GM23248 (cell line): ENCODE data around the gene ACTRT3. TPM values are rescaled to one million over a fixed set of nuclear protein-coding genes. Genes with fewer than 3 reads are reported as not detected.
A peak's percentile ranks its signal among the peaks of the same experiment; 100 is the strongest.

ENCODE experiments used
- DNase-seq: peaks from one replicate; pipeline ENCODE4 v3.0.0-alpha.2; 2015
- H2AFZ ChIP-seq: fragments of 200-600 bp; sonication (generic); 2 replicates; pipeline ENCODE4 v1.6.1; 2016; ENCODE audit warnings: antibody characterized with exemption
- H3F3A ChIP-seq: fragments of 200-600 bp; sonication (generic); 2 replicates; pipeline ENCODE4 v1.6.1; 2016; ENCODE audit warnings: mild to moderate bottlenecking, antibody characterized with exemption, mixed run types; ENCODE audit not compliant: insufficient read depth
- H3K27ac ChIP-seq: fragments of 200-600 bp; sonication (generic); 2 replicates; pipeline ENCODE4 v1.5.1; 2016; ENCODE audit warnings: mild to moderate bottlenecking
- H3K27me3 ChIP-seq: fragments of 200-600 bp; sonication (generic); replicated peaks from 2 replicates; pipeline ENCODE4 v1.6.1; 2016; ENCODE audit warnings: mild to moderate bottlenecking; ENCODE audit not compliant: insufficient read depth
- H3K36me3 ChIP-seq: fragments of 200-600 bp; sonication (generic); 2 replicates; pipeline ENCODE4 v1.6.1; 2016; ENCODE audit warnings: low read depth, mild to moderate bottlenecking
- H3K4me1 ChIP-seq: fragments of 200-600 bp; sonication (generic); 2 replicates; pipeline ENCODE4 v1.6.1; 2016; ENCODE audit warnings: mild to moderate bottlenecking; ENCODE audit not compliant: insufficient read depth
- H3K4me2 ChIP-seq: fragments of 200-600 bp; sonication (generic); one replicate; pipeline ENCODE4 v1.6.1; 2016; ENCODE audit warnings: mild to moderate bottlenecking; ENCODE audit not compliant: unreplicated experiment
- H3K4me3 ChIP-seq: fragments of 200-600 bp; sonication (generic); 2 replicates; pipeline ENCODE4 v1.5.1; 2016; ENCODE audit warnings: mild to moderate bottlenecking
- H3K79me2 ChIP-seq: fragments of 200-600 bp; sonication (generic); 2 replicates; pipeline ENCODE4 v1.6.1; 2016; ENCODE audit warnings: mild to moderate bottlenecking; ENCODE audit not compliant: insufficient read depth
- H3K9ac ChIP-seq: fragments of 200-600 bp; sonication (generic); 2 replicates; pipeline ENCODE4 v1.6.1; 2016; ENCODE audit warnings: mild to moderate bottlenecking
- H3K9me2 ChIP-seq: fragments of 200-600 bp; sonication (generic); 2 replicates; pipeline ENCODE4 v1.6.1; 2016; ENCODE audit warnings: mixed run types, mild to moderate bottlenecking, moderate library complexity; ENCODE audit not compliant: insufficient read depth
- H3K9me3 ChIP-seq: fragments of 200-600 bp; sonication (generic); one replicate; pipeline ENCODE4 v1.6.1; 2017; ENCODE audit warnings: low read depth
- H4K20me1 ChIP-seq: fragments of 200-600 bp; sonication (generic); 2 replicates; pipeline ENCODE4 v1.6.0; 2016; ENCODE audit not compliant: insufficient read depth
- EZH2 ChIP-seq: fragments of 200-600 bp; sonication (generic); IDR thresholded peaks from 2 replicates; pipeline ENCODE4 v1.6.1; 2018; ENCODE audit warnings: antibody characterized with exemption, mild to moderate bottlenecking; ENCODE audit not compliant: insufficient read depth, poor library complexity, severe bottlenecking
- EZH2phosphoT487 ChIP-seq: fragments of 200-600 bp; sonication (generic); IDR thresholded peaks from 2 replicates; pipeline ENCODE4 v1.6.1; 2018; ENCODE audit warnings: antibody characterized with exemption, moderate library complexity, mild to moderate bottlenecking, low read depth; ENCODE audit not compliant: insufficient read depth
- WGBS, 2 experiments: methylation state at CpG; one replicate each; pipeline ENCODE4 v1.1.6; 2015 to 2017; ENCODE audit warnings: low lambda C conversion rate in 2 of 2, low coverage in 1 of 2; ENCODE audit errors: missing lambda C conversion rate in 2 of 2; 5-methylcytosine and 5-hydroxymethylcytosine counted together
- in situ Hi-C: fragments of 300-500 bp; cut with MboI; formaldehyde crosslinking; loops from 2 replicates; pipeline ENCODE4 v1.15.0; 2020
- polyA plus RNA-seq: library from polyadenylated mRNA; unstranded; fragments of >200 nt; fragmentation: Nextera tagmentation; extraction: Ambion mirVana; gene quantifications from 2 replicates; pipeline ENCODE4 v1.2.1, GENCODE V29; 2016
- total RNA-seq: library from RNA; depleted of rRNA; stranded (reverse); fragments of >200 nt; shearing (Covaris generic); gene quantifications from 2 replicates; pipeline ENCODE4 v1.2.3, GENCODE V29; 2014

The ACTRT3 gene
- total and polyA plus RNA-seq, 2 experiments from 2014 or later: 3.3 to 5.2 TPM

DNA sequence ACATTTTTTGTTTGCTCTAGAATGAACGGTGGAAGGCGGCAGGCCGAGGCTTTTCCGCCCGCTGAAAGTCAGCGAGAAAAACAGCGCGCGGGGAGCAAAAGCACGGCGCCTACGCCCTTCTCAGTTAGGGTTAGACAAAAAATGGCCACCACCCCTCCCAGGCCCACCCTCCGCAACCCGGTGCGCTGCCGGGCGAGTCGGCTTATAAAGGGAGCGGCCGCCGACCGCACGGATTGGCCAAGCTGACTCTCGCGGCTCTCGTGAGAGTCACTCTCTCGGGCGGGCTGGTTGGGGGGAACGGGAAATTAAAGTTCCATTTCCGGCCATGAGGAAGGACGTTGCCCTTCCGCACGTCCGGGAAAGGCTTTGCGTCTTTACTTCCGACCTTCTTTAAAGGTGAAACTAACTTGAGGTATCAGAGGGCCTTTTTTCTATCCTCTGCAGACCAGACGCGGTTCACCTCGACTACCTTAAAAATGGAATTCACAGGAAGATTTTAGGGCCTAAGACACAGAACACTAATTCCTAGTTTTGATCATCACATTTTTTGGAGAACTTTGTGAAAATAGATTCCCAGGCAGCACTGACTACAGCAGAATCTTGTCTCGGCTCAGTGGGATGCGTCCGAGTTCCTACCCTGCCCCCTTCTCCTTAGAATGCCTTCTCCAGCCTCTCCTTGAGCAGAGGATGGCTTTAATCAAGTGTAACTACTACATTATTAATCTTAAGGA lies 4.3 kb downstream of the ACTRT3 start, which contains the start of gene TERC:
TERC (minus strand) TSS at position 179 of the 731 bp plus-strand sequence.
- 14 to 17% methylated on average over 28 to 42 of the region's 42 CpGs for WGBS, 2 experiments
- Histone ChIP-seq H2AFZ (peak within 1 kb of the TSS; percentile 92), H3K27ac (peak within 1 kb of the TSS; percentile 74), H4K20me1 (no peaks in the 10 kb centered on the region), H3K4me1 (peaks cover under 1% of the 10 kb centered on the region; the same call in 1 of the 2 replicates), H3K9me3 (no peaks in the 10 kb centered on the region), H3K4me2 (peak within 1 kb of the TSS; percentile 78), H3F3A (peaks cover 32% of the 10 kb centered on the region), H3K79me2 (no peaks in the 10 kb centered on the region), H3K9ac (peak within 1 kb of the TSS; percentile 88), H3K36me3 (no peaks in the 10 kb centered on the region), H3K9me2 (no peaks in the 10 kb centered on the region), H3K27me3 (no peaks in the 10 kb centered on the region), H3K4me3 (peak within 1 kb of the TSS; percentile 82)
- DNase-seq: peak; percentile 93
- in situ Hi-C loops: no loop called here
- TF ChIP-seq EZH2: no peak
- no peak for TF ChIP-seq EZH2phosphoT487

- in situ Hi-C loops: no loop called here
- WGBS, 2 experiments: 1 to 2% methylated on average over 28 to 32 of the region's 46 CpGs
Measured at GRCh38 chr3:169764312-169764881, 5.0 kb downstream of the ACTRT3 start.

GRCh38 chr3:169760479-169760878 lies 8.9 kb downstream of the ACTRT3 start:
- H3K4me1 ChIP-seq: peaks cover 14% of the 10 kb centered on the region
- DNase-seq: peak; percentile 64
- 7 to 13% methylated on average over 4 of the region's 4 CpGs for WGBS, 2 experiments

More at GRCh38 chr3:169764312-169764881, 5.0 kb downstream of the ACTRT3 start:
- H3K4me1 ChIP-seq: peaks cover 7% of the 10 kb centered on the region
- peak overlapping the region; percentile 88 for H3K9ac ChIP-seq
- H4K20me1 ChIP-seq: no peaks in the 10 kb centered on the region
- peak; percentile 76 for DNase-seq
- no peaks in the 10 kb centered on the region for H3K9me2 ChIP-seq
- no peaks in the 10 kb centered on the region for H3K79me2 ChIP-seq
- peaks cover 33% of the 10 kb centered on the region for H3F3A ChIP-seq
- H3K4me3 ChIP-seq: peak overlapping the region; percentile 82
- H2AFZ ChIP-seq: peak overlapping the region; percentile 92
- no peaks in the 10 kb centered on the region for H3K36me3 ChIP-seq
- TF ChIP-seq EZH2 (no peak), EZH2phosphoT487 (no peak)
- H3K27me3 ChIP-seq: no peaks in the 10 kb centered on the region
- H3K27ac ChIP-seq: peak overlapping the region; percentile 74
- no peaks in the 10 kb centered on the region for H3K9me3 ChIP-seq
- H3K4me2 ChIP-seq: peak overlapping the region; percentile 78

GRCh38 chr3:169759256-169759655 lies 10.1 kb downstream of the ACTRT3 start:
- 29 to 37% methylated on average over 2 of the region's 2 CpGs for WGBS, 2 experiments
- H3K27me3 ChIP-seq: no peaks in the 10 kb centered on the region
- H3K9ac ChIP-seq: no peak overlapping the region
- H3K4me2 ChIP-seq: peak overlapping the region; percentile 24
- peak overlapping the region; percentile 51 for H2AFZ ChIP-seq
- in situ Hi-C loops: no loop called here
- DNase-seq: peak; percentile 76
- peaks cover 22% of the 10 kb centered on the region for H3F3A ChIP-seq
- H3K9me2 ChIP-seq: no peaks in the 10 kb centered on the region
- peak overlapping the region; percentile 3; the same call in 1 of the 2 replicates for H3K27ac ChIP-seq
- no peaks in the 10 kb centered on the region for H3K79me2 ChIP-seq
- no peak for TF ChIP-seq EZH2phosphoT487
- TF ChIP-seq EZH2: no peak
- H3K36me3 ChIP-seq: no peaks in the 10 kb centered on the region
- H3K4me1 ChIP-seq: peaks cover 14% of the 10 kb centered on the region
- no peaks in the 10 kb centered on the region for H4K20me1 ChIP-seq
- no peak overlapping the region; the same call in 1 of the 2 replicates for H3K4me3 ChIP-seq
- H3K9me3 ChIP-seq: no peaks in the 10 kb centered on the region

More at GRCh38 chr3:169760479-169760878, 8.9 kb downstream of the ACTRT3 start:
- H3K9me3 ChIP-seq: no peaks in the 10 kb centered on the region
- peaks cover 26% of the 10 kb centered on the region for H3F3A ChIP-seq
- TF ChIP-seq EZH2phosphoT487 (no peak), EZH2 (no peak)
- no peak overlapping the region for H3K4me3 ChIP-seq
- H3K79me2 ChIP-seq: no peaks in the 10 kb centered on the region
- no peak overlapping the region for H3K27ac ChIP-seq
- in situ Hi-C loops: no loop called here
- H4K20me1 ChIP-seq: no peaks in the 10 kb centered on the region
- H2AFZ ChIP-seq: no peak overlapping the region
- no peak overlapping the region for H3K4me2 ChIP-seq
- H3K27me3 ChIP-seq: no peaks in the 10 kb centered on the region
- no peak overlapping the region for H3K9ac ChIP-seq
- no peaks in the 10 kb centered on the region for H3K9me2 ChIP-seq
- H3K36me3 ChIP-seq: no peaks in the 10 kb centered on the region
